Measurements from ENCODE around the gene EDNRB.
A peak's percentile ranks its signal among the peaks of the same experiment; 100 is the strongest.
"Not testable (repeated sequence)": the region's sequence is repeated elsewhere in the genome, so short reads cannot be mapped to it uniquely, and the experiment has no call there.

Gene EDNRB

DNA sequence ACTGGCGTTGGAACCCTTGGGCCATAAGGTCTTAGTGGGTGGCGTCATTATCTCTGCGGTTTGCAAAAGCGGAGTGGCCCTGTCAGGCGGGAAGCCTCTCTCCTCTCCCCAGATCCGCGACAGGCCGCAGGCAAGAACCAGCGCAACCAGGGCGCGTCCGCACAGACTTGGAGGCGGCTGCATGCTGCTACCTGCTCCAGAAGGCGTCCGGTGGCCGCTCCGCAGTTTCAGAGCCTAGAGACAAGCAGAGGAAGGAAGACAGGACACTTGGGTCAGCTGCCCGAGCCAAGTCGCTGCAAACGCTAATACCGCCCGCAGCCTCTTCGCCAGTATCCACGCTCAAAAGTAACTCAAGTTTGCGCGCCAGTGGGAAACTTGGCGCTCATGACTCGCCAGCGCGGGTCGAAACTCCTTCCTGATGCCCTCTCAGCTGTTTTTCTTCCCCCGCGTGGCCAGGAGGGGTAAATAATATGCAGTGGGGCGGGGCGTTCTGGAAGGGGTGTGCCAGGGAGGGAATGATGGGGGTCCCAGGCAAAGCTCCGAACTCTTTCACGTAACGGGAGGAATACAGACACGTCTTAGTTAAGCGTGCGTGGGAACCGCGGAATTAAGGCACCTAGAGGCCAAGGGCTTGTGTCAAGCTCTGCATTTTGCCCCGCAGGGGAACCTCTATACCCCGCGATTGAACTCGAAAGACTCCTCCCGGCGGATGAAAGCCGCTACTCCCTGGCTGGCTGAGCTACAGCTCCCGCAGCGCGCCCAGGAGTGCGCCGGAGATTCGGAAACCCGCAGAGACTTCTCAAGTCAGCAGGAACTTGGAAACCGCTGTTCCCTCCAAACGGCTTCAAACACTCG is at the start of gene EDNRB:
EDNRB (minus strand) TSS at position 441 of the 855 bp plus-strand sequence; CDS start at position 183, 258 bp downstream.
- TF ChIP-seq, protein P1, sequence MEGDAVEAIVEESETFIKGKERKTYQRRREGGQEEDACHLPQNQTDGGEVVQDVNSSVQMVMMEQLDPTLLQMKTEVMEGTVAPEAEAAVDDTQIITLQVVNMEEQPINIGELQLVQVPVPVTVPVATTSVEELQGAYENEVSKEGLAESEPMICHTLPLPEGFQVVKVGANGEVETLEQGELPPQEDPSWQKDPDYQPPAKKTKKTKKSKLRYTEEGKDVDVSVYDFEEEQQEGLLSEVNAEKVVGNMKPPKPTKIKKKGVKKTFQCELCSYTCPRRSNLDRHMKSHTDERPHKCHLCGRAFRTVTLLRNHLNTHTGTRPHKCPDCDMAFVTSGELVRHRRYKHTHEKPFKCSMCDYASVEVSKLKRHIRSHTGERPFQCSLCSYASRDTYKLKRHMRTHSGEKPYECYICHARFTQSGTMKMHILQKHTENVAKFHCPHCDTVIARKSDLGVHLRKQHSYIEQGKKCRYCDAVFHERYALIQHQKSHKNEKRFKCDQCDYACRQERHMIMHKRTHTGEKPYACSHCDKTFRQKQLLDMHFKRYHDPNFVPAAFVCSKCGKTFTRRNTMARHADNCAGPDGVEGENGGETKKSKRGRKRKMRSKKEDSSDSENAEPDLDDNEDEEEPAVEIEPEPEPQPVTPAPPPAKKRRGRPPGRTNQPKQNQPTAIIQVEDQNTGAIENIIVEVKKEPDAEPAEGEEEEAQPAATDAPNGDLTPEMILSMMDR (IDR thresholded peaks at IDR 0.05; ENCODE audit: insufficient read depth, low read depth, low read length, missing control alignments), result no peak
- peak within 1 kb of the TSS; percentile 55 for H3K4me3 ChIP-seq (ENCODE audit: low read depth, low read length)
- DNase-seq (ENCODE audit: low read depth), result peak; percentile 25

DNA sequence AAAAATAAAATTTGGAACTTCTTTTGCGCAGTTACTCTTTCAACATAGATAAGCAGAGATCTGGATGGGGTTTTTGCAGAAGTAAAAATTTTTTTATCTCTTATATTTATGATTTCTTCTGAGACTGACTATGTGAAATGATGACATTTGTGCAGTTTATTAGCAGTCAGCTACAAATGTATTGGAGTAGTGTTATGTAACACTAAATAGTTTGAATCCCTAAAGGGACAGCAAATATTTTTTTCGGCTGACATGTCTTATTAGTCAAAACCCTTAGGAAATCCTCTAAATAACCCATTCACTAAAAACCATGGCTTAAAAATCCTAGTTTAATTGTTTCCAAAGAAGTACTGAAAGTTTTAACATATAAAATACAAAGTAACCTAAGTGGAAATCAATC is 48.0 kb upstream of the EDNRB start:
- no peak for DNase-seq (ENCODE audit: low read depth)
- no peak overlapping the region for H3K4me3 ChIP-seq (ENCODE audit: low read depth, low read length)
- TF ChIP-seq, protein P1 (IDR thresholded peaks at IDR 0.05; ENCODE audit: insufficient read depth, low read depth, low read length, missing control alignments), result no peak

DNA sequence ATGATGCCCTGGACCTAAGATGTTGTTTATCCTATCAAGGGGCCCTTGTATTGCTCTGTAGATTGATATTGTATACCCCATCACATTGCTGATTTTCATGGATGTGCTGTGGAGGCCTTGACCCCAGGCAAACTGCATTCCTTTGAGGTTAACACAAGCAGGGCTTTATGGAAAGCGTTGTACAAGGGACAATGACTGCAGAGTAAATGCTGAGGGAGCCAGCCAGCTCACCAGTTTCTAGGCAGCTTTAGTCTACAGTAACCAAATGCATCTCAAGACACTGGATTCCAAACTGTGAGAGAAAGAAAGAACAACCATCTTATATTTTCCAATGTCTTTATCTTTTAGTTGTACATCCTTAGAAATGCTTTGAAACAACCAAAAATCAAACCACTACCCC is 34.1 kb upstream of the EDNRB start:
- TF ChIP-seq, protein P1 (IDR thresholded peaks at IDR 0.05; ENCODE audit: insufficient read depth, low read depth, low read length, missing control alignments), result no peak
- DNase-seq (ENCODE audit: low read depth), result no peak
- no peak overlapping the region for H3K4me3 ChIP-seq (ENCODE audit: low read depth, low read length)

DNA sequence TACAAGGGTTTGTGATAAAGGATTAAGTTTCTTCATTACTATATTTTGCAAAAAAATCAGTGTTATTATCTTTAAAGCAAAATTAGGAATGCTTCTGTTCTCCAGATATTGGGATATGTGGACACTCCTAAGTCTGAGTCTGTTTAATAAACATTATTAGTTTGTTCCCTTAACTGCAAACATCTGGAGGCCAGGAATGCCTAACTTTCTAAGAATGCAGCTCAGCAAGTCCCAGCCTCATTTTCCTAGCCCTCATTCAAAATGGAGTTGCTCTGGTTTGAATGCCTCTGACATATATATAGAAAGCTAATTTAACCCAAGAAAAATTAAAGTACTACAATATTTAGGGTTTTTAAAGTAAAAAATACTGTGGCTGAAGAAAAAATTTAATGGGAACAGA is 33.6 kb upstream of the EDNRB start:
- TF ChIP-seq, protein P1 (IDR thresholded peaks at IDR 0.05; ENCODE audit: insufficient read depth, low read depth, low read length, missing control alignments), result no peak
- no peak for DNase-seq (ENCODE audit: low read depth)
- no peak overlapping the region for H3K4me3 ChIP-seq (ENCODE audit: low read depth, low read length)

DNA sequence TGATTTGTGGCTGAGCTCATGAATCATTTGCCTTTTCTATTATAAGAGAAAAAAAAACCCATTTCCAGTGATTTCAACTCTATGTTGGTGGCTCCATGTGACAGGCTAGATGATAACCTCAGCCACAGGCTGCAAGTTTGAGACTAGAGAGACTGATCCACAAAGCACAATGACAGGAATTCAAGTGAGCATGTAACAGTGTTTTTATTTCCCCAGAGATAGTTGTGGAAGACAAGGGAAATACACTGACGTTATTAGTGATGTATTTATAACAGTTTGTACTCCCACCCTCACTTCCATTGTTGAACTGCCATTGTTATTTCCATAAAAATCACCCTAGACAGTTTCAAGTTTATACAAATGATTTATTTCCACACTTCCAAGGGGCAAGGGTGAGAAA is 27.9 kb upstream of the EDNRB start:
- TF ChIP-seq, protein P1 (IDR thresholded peaks at IDR 0.05; ENCODE audit: insufficient read depth, low read depth, low read length, missing control alignments), result no peak
- no peak for DNase-seq (ENCODE audit: low read depth)
- H3K4me3 ChIP-seq (ENCODE audit: low read depth, low read length), result no peak overlapping the region

DNA sequence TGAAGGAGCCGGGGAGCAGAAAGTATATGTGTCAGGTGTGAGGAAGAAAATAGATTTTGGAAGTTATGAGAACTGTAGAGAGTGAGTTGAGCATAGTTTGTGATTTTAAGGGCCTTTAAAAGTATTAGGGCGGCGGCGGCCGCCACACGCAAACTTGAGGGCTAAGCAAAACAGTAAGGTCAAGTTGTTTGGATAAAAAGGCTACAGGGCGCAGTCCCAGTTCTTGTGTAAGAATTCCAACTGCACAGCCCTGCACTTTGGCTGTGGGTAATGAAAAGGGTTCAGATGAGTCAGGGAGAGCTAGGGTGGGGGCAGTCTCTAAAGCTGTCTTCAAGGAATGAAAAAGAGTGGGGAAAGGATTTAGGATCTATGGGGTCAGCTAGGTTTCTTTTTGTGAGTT is 16.4 kb upstream of the EDNRB start:
- not testable (repeated sequence) for DNase-seq (ENCODE audit: low read depth); H3K4me3 ChIP-seq (ENCODE audit: low read depth, low read length)

DNA sequence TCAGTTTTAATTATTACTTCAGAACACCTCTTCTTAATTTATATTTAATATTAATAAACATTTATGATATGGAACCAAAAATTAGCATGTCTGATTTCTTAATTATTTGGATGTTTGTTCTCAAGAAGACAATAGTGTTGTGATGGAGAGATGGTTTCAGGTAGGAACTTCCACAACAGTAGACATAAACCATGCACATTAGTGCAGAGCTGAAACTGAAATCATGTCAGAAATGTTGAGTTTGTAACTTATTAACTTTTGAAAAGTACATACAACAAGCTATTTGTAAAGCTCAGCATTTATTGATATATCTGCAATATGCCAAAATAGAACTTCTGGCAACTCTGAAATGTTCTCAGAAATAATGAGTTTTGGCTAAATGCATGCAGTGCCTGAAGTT is 11.8 kb upstream of the EDNRB start:
- DNase-seq (ENCODE audit: low read depth), result no peak
- H3K4me3 ChIP-seq (ENCODE audit: low read depth, low read length), result no peak overlapping the region
- TF ChIP-seq, protein P1 (IDR thresholded peaks at IDR 0.05; ENCODE audit: insufficient read depth, low read depth, low read length, missing control alignments), result no peak
